Adipose tissue (tissue), 3 donors: ENCODE measurements around the gene ZFP36. TPM values are rescaled to one million over a fixed set of nuclear protein-coding genes. Genes with fewer than 3 reads are reported as not detected.
"Not testable (repeated sequence)": the region's sequence is repeated elsewhere in the genome, so short reads cannot be mapped to it uniquely, and the experiment has no call there.

Source experiments
- H3K27ac ChIP-seq: one replicate; pipeline ENCODE4 v1.5.1; 2013; ENCODE audit warnings: low read depth, low read length
- WGBS, 3 donors: extraction: QIAGEN DNeasy Blood & Tissue Kit; methylation state at CpG; one replicate each; pipeline ENCODE4 v1.1.7; 2013; 5-methylcytosine and 5-hydroxymethylcytosine counted together
- polyA plus RNA-seq, 3 donors: library from polyadenylated mRNA; stranded (reverse); fragments of 200-250 nt; gene quantifications; one replicate each; pipeline ENCODE4 v1.2.3, GENCODE V29; 2013
- donor health status: healthy with polysubstance abuse.
- donor health status: Bipolar disorder and iron deficiency.
- donor health status: healthy.

ZFP36 gene
- polyA plus RNA-seq = 1,000 to 10,000 TPM in 2 of 3 donors, 10 to 100 TPM in 1; 80.2 to 1,764 (median 1,356) TPM

GRCh38 chr19:39406656-39407409 lies at the start of gene ZFP36:
ZFP36 (plus strand) TSS chr19:39406847; CDS start chr19:39406905, 58 bp downstream.
- WGBS, 3 donors = 1% methylated on average over 55 to 56 of the region's 56 CpGs
- H3K27ac ChIP-seq = peak within 1 kb of the TSS; percentile 94

- H3K27ac ChIP-seq = no peak overlapping the region
- WGBS, 3 donors = 89 to 94% (median 93%) methylated on average over 3 of the region's 3 CpGs
Measured at GRCh38 chr19:39359026-39359425, 47.6 kb upstream of the ZFP36 start.

- WGBS, 3 donors = 95 to 96% (median 95%) methylated on average over 1 of the region's 1 CpG
- H3K27ac ChIP-seq = no peak overlapping the region
Measured at GRCh38 chr19:39360599-39360998, 46.0 kb upstream of the ZFP36 start.

GRCh38 chr19:39362682-39363657 lies 43.7 kb upstream of the ZFP36 start:
- H3K27ac ChIP-seq = no peak overlapping the region
- WGBS, 3 donors = 57 to 66% (median 64%) methylated on average over 6 of the region's 6 CpGs

- WGBS, 3 donors = 69 to 81% (median 75%) methylated on average over 5 of the region's 5 CpGs
- no peak overlapping the region for H3K27ac ChIP-seq
Measured at GRCh38 chr19:39363901-39364457, 42.7 kb upstream of the ZFP36 start.

- 97 to 100% (median 97%) methylated on average over 1 of the region's 1 CpG for WGBS, 3 donors
- H3K27ac ChIP-seq = no peak overlapping the region
Measured at GRCh38 chr19:39365531-39365930, 41.1 kb upstream of the ZFP36 start.

GRCh38 chr19:39369200-39369599 lies 37.4 kb upstream of the ZFP36 start:
- no peak overlapping the region for H3K27ac ChIP-seq
- 71 to 92% (median 82%) methylated on average over 2 of the region's 2 CpGs for WGBS, 3 donors

- WGBS, 3 donors = 85 to 94% (median 93%) methylated on average over 5 of the region's 5 CpGs
- no peak overlapping the region for H3K27ac ChIP-seq
Measured at GRCh38 chr19:39370735-39371134, 35.9 kb upstream of the ZFP36 start.

- WGBS, 3 donors = 41 to 55% (median 43%) methylated on average over 8 of the region's 8 CpGs
- peak overlapping the region; percentile 86 for H3K27ac ChIP-seq
Measured at GRCh38 chr19:39372047-39372802, 34.4 kb upstream of the ZFP36 start.

GRCh38 chr19:39372941-39373340 lies 33.7 kb upstream of the ZFP36 start:
- peak overlapping the region; percentile 86 for H3K27ac ChIP-seq
- WGBS, 3 donors = 41 to 62% (median 60%) methylated on average over 2 of the region's 2 CpGs

GRCh38 chr19:39375929-39376328 lies 30.7 kb upstream of the ZFP36 start:
- no peak overlapping the region for H3K27ac ChIP-seq

GRCh38 chr19:39377373-39378362 lies 29.0 kb upstream of the ZFP36 start:
- H3K27ac ChIP-seq = no peak overlapping the region
- WGBS, 3 donors = 72 to 93% (median 78%) methylated on average over 18 of the region's 18 CpGs

GRCh38 chr19:39379366-39379765 lies 27.3 kb upstream of the ZFP36 start:
- WGBS, 3 donors = 95 to 100% (median 97%) methylated on average over 4 of the region's 4 CpGs
- not testable (repeated sequence) for H3K27ac ChIP-seq

- H3K27ac ChIP-seq = no peak overlapping the region
- WGBS, 3 donors = 82 to 93% (median 85%) methylated on average over 14 of the region's 14 CpGs
Measured at GRCh38 chr19:39379865-39380396, 26.7 kb upstream of the ZFP36 start.

- WGBS, 3 donors = 91 to 94% (median 93%) methylated on average over 16 to 17 of the region's 17 CpGs
- H3K27ac ChIP-seq = no peak overlapping the region
Measured at GRCh38 chr19:39380521-39381502, 25.8 kb upstream of the ZFP36 start.
